Memory B cell (primary cell): Measurements from ENCODE around the gene RGS6.

Experiments
- ATAC-seq: fragments of 150-1000 bp; cut with Tn5 transposase; 2 replicates; pipeline ENCODE4 v1.10.0; 2021; ENCODE audit warnings: low read depth, mild to moderate bottlenecking, moderate library complexity
- DNase-seq, 2 donors: peaks; one replicate each; pipeline ENCODE4 v3.0.0; 2022; ENCODE audit warnings: low spot score in 2 of 2
- H3K27ac Mint-ChIP-seq: one replicate; pipeline ENCODE4 v1.8.0; 2022; ENCODE audit warnings: mild to moderate bottlenecking, moderate library complexity, mixed read lengths
- H3K27me3 Mint-ChIP-seq: one replicate; pipeline ENCODE4 v1.8.0; 2022; ENCODE audit warnings: mixed read lengths
- H3K36me3 Mint-ChIP-seq: one replicate; pipeline ENCODE4 v1.8.0; 2022; ENCODE audit warnings: mild to moderate bottlenecking, mixed read lengths
- H3K4me1 Mint-ChIP-seq: one replicate; pipeline ENCODE4 v1.8.0; 2022; ENCODE audit warnings: mixed read lengths
- H3K4me3 Mint-ChIP-seq: one replicate; pipeline ENCODE4 v1.8.0; 2022; ENCODE audit warnings: mild to moderate bottlenecking, moderate library complexity, mixed read lengths
- H3K9me3 Mint-ChIP-seq: one replicate; pipeline ENCODE4 v1.8.0; 2022; ENCODE audit warnings: mixed read lengths

RGS6 gene

DNA sequence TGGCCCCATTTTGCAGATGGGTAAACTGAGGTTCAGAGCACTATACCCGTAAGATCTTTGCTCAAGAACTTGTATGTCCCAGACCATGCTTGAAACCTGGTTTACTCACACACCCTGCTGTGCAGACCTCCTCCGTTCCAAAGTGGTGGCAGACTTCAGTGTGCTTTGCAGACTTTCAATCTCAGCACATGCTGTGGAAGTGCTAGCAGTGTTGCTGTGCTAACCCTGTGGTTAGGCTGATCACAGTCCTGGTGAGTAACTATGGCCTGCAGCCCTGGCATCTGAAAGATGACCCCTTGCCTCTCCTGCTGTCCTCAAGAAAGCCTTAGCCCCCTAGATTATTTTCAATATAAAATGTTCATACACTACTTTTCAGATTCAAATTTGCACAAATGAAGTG is 511.0 kb downstream of the RGS6 start:
- H3K9me3 Mint-ChIP-seq: no peaks in the 10 kb centered on the region
- H3K27ac Mint-ChIP-seq: peak overlapping the region; percentile 68
- no peaks in the 10 kb centered on the region for H3K36me3 Mint-ChIP-seq
- ATAC-seq (no peak), DNase-seq (no peak)
- H3K4me1 Mint-ChIP-seq: peaks cover 32% of the 10 kb centered on the region
- H3K4me3 Mint-ChIP-seq: peak overlapping the region; percentile 77
- H3K27me3 Mint-ChIP-seq: no peaks in the 10 kb centered on the region

DNA sequence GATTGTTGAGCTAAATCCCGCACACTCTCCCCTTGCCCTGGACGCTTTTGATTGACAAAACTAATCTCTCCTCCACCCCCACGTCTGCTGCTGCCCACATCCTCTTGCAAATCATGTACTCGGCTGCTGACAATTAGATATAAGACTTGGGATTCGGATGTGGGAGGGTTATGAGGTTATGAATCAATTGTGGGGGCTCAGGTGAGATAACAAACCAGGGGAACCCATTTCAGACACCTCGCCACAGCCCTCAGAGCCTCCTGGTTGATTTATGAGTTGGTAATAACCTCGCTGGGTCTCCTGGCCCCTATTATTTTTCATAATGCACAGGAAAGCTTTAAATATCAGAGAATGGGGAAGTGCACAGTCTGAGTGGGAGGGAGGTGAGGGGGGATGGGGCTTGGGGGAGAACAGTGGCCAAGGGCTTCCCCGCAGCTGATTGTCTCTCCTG is 511.8 kb downstream of the RGS6 start:
- Mint-ChIP-seq H3K36me3 (no peaks in the 10 kb centered on the region), H3K4me1 (peaks cover 28% of the 10 kb centered on the region)

DNA sequence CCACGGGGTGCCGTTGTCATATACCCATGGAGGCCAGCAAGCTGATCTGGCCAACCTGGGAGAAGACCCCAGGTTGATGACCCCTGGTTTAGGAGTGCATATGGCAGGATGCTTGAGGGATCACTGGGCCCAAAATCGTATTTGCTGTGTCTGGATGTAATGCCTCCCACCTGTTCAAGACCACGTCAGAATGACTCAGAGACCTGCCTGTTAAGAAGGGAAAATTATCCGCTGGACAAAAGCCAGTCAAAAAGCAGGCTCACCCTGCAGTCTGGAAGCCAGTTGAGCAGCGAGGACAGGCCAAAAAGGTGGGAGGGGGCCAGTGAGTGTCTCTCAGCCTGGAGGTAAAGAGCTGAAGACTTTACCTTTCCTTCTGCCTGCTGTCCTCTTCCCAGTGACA is 512.5 kb downstream of the RGS6 start:
- Mint-ChIP-seq H3K36me3 (no peaks in the 10 kb centered on the region), H3K27ac (no peak overlapping the region), H3K4me1 (peaks cover 25% of the 10 kb centered on the region), H3K4me3 (peak overlapping the region; percentile 77), H3K9me3 (no peaks in the 10 kb centered on the region), H3K27me3 (no peaks in the 10 kb centered on the region)
- no peak for ATAC-seq
- DNase-seq: no peak

More for the DNA sequence above, 511.8 kb downstream of the RGS6 start:
- H3K9me3 Mint-ChIP-seq: no peaks in the 10 kb centered on the region
- ATAC-seq (peak; percentile 81), DNase-seq (no peak)
- no peaks in the 10 kb centered on the region for H3K27me3 Mint-ChIP-seq
- peak overlapping the region; percentile 68 for H3K27ac Mint-ChIP-seq
- peak overlapping the region; percentile 77 for H3K4me3 Mint-ChIP-seq

DNA sequence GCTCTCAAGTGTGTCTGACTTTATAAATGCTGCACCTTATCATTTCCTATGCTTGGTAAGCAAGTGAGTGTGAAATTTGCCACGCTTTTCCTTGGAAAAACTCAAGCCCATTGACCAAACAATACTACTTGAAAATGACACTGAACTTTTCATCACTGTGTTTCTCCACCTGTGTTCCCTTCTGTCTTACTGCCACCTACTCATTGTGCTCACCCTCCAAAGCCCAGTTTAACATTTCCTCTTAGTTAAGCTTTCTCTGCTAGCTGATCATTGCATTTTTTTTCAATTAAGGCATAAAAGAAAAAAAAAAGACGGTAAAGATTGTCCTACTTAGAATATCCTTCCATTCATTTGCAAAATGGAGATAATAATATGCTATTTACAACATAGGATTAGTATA is 516.0 kb downstream of the RGS6 start:
- Mint-ChIP-seq H3K4me1 (peaks cover 32% of the 10 kb centered on the region), H3K27ac (no peak overlapping the region), H3K27me3 (no peaks in the 10 kb centered on the region)

DNA sequence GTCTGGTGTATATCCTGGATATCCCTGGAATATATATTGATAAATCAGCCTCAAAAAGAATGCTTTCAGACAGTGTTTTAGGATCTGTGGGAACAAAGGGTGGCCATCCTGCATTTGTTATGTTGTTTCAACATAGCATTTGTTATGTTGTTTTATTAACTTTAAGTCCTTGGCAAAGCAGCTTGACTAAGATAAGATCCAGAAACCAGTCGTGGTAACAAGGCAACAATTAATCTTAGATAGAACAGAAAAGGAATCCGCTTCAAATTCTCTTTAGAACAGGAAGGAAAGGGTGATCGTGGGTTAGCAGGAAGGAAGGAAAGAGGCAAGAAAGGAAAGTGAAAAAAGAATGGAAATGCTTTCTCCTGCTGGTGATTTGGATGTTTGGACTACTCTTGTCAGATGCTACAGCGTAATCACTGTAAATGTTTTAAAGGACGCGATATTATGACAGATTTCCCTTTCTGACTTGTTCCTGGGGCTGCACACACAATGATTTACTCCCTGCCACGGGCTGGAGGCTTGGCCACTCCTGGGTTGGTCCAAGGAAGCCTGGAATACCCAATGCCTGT is 518.3 kb downstream of the RGS6 start:
- H3K4me3 Mint-ChIP-seq: peak overlapping the region; percentile 4
- peaks cover 18% of the 10 kb centered on the region for H3K4me1 Mint-ChIP-seq
- no peaks in the 10 kb centered on the region for H3K36me3 Mint-ChIP-seq
- H3K9me3 Mint-ChIP-seq: no peaks in the 10 kb centered on the region
- no peak for DNase-seq
- no peak for ATAC-seq
- H3K27me3 Mint-ChIP-seq: no peaks in the 10 kb centered on the region
- no peak overlapping the region for H3K27ac Mint-ChIP-seq

More for the DNA sequence above, 516.0 kb downstream of the RGS6 start:
- no peak for DNase-seq
- Mint-ChIP-seq H3K36me3 (no peaks in the 10 kb centered on the region), H3K4me3 (no peak overlapping the region), H3K9me3 (no peaks in the 10 kb centered on the region)
- no peak for ATAC-seq

DNA sequence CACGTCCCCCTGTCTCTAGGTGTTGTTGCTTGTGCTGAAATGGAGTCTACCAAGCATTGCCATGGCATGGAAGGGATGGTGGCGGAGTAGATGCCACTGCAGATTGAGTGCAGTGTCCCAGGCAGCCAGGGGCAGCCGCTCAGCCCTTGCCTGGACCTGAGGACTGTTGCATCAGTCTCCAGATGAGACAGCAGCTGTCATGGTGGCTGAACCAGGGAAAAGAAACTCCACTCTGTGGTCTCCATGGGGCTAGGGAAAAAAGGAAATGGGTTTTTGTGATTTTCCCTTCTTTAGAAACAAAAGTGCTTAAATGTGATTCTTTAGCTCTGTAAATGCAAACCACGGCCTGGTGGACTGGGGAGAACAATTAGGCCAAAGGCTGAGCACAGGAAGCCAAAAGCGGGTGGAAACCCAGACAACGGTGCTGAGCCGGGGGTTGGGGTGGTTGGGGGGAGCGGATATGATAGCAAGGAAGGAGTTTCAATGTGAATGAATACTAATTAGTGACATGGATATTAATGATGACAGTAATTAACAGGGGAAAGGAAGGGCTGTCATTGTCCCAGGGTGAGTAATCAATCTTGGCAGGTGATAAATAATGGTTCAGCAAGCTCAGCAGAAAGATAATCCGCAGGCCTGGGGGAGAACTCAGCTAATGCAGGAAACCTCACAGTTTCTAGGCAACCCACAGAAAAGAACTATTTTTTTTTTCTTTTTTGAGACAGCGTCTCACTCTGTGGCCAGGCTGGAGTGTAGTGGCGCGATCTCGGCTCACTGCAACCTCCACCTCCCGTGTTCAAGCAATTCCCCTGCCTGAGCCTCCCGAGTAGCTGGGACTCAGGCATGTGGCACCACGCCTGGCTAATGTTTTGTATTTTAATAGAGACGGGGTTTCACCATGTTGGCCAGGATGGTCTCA is 519.1 kb downstream of the RGS6 start:
- Mint-ChIP-seq H3K4me1 (peaks cover 18% of the 10 kb centered on the region), H3K27ac (peak overlapping the region; percentile 61), H3K9me3 (no peaks in the 10 kb centered on the region), H3K4me3 (peak overlapping the region; percentile 27), H3K27me3 (no peaks in the 10 kb centered on the region), H3K36me3 (no peaks in the 10 kb centered on the region)
- DNase-seq (no peak), ATAC-seq (peak; percentile 60)

DNA sequence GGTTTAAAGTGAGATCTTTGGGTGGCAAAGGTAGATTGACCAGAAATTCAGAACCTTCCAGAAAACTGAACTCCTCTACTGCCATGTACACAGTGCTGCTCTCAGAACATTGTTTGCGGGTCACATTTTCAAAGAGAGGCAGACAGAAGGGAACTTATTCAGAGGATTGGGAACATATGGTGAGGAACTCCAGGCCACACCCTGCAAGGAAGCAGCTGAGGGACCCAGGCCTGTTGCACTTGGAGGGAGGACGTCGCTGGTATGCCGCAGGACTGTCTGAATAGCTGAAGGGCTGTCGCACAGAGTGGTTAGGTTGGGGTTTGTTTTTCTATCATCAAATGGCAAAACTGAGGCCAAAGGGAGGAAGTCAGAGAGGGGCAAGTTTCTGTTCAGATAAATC is 520.5 kb downstream of the RGS6 start:
- Mint-ChIP-seq H3K4me1 (peaks cover 18% of the 10 kb centered on the region), H3K27me3 (no peaks in the 10 kb centered on the region), H3K27ac (no peak overlapping the region), H3K9me3 (no peaks in the 10 kb centered on the region), H3K4me3 (no peak overlapping the region), H3K36me3 (no peaks in the 10 kb centered on the region)
- ATAC-seq: no peak
- no peak for DNase-seq

DNA sequence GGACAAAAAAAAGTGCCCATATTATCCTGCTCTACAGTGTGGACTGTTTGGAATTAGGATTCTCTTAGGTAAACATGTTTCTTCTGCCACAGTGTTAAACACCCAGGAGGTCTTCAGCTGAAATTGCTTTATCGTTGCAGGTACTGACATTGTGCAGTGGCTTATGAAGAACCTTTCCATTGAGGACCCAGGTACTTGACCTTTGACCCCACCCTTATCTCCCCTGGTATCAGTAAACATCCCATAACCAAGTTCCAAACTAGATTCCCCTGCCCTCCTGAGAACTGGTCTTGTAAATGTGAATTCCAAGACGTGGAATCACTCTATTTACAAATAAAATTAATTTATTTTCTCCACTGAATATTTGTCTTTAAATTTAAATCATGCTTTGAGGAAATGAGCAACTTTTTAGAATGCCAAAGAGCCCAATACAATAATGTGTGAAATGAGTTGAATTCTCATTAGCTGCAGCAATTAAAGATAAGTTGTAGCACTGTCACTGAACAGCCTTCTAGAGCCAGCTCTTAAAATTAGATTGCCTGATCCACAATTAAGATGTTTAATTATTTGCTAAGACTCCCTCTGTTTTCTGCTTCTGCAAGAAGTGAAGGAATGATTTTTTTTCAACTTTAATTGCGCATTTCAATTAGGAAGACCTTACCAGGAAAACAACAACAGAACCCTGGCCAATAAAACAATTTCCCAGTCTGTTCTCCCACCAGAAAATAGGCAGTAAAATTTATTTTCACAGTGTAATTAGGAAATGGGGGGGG is 522.3 kb downstream of the RGS6 start:
- DNase-seq (no peak), ATAC-seq (no peak)
- Mint-ChIP-seq H3K36me3 (no peaks in the 10 kb centered on the region), H3K4me1 (peaks cover 18% of the 10 kb centered on the region), H3K9me3 (no peaks in the 10 kb centered on the region), H3K27ac (no peak overlapping the region), H3K4me3 (no peak overlapping the region), H3K27me3 (no peaks in the 10 kb centered on the region)

DNA sequence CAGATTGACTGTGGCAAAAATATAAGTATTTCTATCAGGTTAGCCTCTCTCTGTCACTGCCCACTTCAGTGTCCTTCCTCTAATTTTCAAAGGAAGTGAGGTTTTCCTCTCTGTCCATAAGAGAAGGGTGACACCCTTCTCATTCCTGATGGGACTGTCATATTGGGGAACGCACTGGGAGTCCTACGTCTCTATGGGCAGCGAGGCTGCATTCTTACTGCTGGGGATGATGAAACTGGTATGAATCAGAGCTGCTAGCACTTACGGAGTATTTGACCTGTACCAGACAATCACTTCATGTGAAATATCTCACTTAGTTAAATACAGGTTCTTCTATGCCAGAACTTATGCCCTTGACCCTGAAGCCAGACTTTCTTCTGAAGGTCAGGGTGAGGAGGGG is 525.4 kb downstream of the RGS6 start:
- Mint-ChIP-seq H3K27me3 (no peaks in the 10 kb centered on the region), H3K27ac (no peak overlapping the region), H3K4me1 (no peaks in the 10 kb centered on the region), H3K9me3 (no peaks in the 10 kb centered on the region), H3K4me3 (no peak overlapping the region), H3K36me3 (no peaks in the 10 kb centered on the region)
- DNase-seq (no peak), ATAC-seq (no peak)

DNA sequence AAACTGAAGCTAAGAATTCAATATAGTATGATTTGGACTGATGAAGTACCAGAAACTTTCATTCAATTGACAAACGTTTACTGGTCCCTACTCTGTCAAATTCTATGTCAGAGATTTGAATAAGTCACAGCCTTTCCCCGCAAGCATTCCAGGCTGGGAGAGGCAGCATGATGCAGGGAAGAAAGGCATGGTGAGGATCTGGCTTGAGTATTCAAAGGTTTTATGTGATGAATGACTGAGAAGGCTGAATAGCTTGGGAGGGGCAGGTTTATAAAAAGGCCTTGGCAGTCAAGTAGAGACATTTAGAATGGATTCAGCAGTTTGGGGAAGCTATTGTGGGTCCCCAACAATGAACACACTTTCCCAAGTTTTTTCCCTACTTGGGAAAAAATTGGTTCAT is 529.8 kb downstream of the RGS6 start:
- peaks cover 10% of the 10 kb centered on the region for H3K9me3 Mint-ChIP-seq
- ATAC-seq: no peak

DNA sequence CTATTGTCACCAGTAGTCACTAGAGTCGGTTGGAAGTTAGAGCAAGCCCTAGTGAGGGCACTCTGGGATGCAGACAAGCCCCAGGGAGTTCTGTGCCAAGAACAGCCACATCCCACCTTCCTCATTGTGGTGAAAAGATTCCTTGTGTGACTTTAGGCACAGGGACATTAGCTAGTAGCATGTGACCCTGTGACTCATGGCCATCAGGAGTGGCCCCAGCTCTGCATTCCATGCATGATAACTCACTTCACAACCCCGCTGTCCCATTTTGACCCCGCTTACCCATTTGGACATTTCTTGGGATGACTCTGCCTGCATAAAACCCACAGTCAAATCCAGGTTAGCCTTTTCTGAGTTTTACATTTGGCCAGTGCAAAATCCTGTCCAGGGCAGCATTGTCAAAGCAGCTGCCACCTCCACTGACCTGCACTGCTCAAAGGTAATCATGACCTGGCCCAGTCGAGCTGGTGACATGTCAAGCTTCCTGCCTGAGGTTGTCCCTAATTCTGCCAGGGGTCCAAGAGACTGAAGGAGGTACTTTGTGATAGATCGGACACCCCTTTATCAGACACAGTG is 531.1 kb downstream of the RGS6 start:
- H3K4me1 Mint-ChIP-seq: no peaks in the 10 kb centered on the region

More for the DNA sequence above, 529.8 kb downstream of the RGS6 start:
- H3K27me3 Mint-ChIP-seq: peaks cover 7% of the 10 kb centered on the region
- DNase-seq: no peak
- peaks cover 4% of the 10 kb centered on the region for H3K36me3 Mint-ChIP-seq
- H3K27ac Mint-ChIP-seq: no peak overlapping the region
- H3K4me3 Mint-ChIP-seq: no peak overlapping the region
- H3K4me1 Mint-ChIP-seq: no peaks in the 10 kb centered on the region

DNA sequence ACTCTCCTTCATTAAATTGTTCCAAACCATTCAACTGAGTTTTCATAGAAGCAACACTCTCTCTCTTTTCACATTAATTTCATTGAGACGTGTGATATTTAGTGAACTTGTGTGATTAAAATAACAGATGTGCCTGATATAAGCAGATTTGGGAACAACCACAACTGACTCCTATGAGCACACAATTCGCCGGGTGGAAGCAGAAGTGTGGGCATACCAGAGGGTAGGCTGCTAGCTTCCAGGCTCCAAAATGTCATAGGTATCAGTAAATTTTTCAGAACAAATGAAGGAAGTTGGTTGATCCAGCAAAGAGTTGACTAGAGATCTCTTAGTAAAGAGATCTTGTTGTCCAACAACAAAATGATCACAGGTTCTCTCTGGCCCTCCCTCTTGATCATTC is 532.0 kb downstream of the RGS6 start:
- Mint-ChIP-seq H3K9me3 (peaks cover 13% of the 10 kb centered on the region), H3K27me3 (peaks cover 7% of the 10 kb centered on the region), H3K4me1 (no peaks in the 10 kb centered on the region), H3K27ac (no peak overlapping the region), H3K4me3 (no peak overlapping the region), H3K36me3 (peaks cover 4% of the 10 kb centered on the region)
- no peak for ATAC-seq
- DNase-seq: no peak

More for the DNA sequence above, 531.1 kb downstream of the RGS6 start:
- H3K4me3 Mint-ChIP-seq: no peak overlapping the region
- peaks cover 13% of the 10 kb centered on the region for H3K9me3 Mint-ChIP-seq
- H3K27me3 Mint-ChIP-seq: peaks cover 7% of the 10 kb centered on the region
- DNase-seq (no peak), ATAC-seq (no peak)
- H3K27ac Mint-ChIP-seq: no peak overlapping the region
- peaks cover 4% of the 10 kb centered on the region for H3K36me3 Mint-ChIP-seq

DNA sequence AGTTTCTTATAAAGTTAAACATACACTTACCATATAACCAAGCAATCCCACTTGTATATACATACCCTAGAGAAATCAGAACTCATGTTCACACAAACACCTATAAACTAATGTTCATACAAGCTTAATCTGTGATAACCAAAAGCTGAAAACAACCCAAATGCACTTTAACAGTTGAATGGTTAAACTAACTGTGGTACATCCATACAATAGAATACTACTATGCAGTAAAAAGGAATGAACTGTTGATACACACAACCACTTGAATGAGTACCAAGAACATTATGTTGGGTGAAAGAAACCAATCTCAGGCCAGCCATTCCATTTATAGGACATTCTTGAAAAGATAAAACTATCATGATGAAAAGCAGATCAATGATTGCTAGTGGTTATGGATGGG is 534.1 kb downstream of the RGS6 start:
- H3K27me3 Mint-ChIP-seq: peaks cover 7% of the 10 kb centered on the region
- H3K9me3 Mint-ChIP-seq: peaks cover 13% of the 10 kb centered on the region
- no peaks in the 10 kb centered on the region for H3K4me1 Mint-ChIP-seq
- H3K27ac Mint-ChIP-seq: no peak overlapping the region
- DNase-seq (no peak), ATAC-seq (no peak)
- no peak overlapping the region for H3K4me3 Mint-ChIP-seq
- peaks cover 4% of the 10 kb centered on the region for H3K36me3 Mint-ChIP-seq

DNA sequence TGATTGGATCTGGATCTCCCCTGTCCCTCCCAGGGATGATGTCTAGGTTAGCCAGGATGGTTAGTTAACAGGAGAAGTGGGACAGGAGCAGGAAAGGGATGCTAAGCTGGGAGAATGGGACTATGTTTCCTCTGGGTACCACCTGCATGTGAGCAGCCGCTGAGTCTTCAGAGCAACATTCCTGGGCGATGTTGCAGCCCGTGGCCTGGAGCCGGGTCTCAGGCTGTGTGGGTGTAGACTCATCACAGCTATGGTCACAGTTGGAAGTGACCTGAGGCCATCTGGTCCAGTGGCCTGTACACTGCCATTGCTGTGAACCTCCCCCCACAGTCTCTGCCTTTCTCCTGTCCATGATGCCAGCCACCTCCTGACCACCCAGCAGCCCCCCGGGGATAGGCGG is 539.1 kb downstream of the RGS6 start:
- no peak overlapping the region for H3K27ac Mint-ChIP-seq
- ATAC-seq: no peak
- no peak for DNase-seq
- no peak overlapping the region for H3K4me3 Mint-ChIP-seq
- H3K9me3 Mint-ChIP-seq: peaks cover 3% of the 10 kb centered on the region
- peaks cover 2% of the 10 kb centered on the region for H3K4me1 Mint-ChIP-seq
- no peaks in the 10 kb centered on the region for H3K36me3 Mint-ChIP-seq
- no peaks in the 10 kb centered on the region for H3K27me3 Mint-ChIP-seq
